ENCODE measurements around the gene EEF1AKMT1.
A peak's percentile ranks its signal among the peaks of the same experiment; 100 is the strongest.

EEF1AKMT1 gene, protein sequence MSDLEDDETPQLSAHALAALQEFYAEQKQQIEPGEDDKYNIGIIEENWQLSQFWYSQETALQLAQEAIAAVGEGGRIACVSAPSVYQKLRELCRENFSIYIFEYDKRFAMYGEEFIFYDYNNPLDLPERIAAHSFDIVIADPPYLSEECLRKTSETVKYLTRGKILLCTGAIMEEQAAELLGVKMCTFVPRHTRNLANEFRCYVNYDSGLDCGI

GRCh38 chr13:20773194-20774080 is at the start of gene EEF1AKMT1:
Gene EEF1AKMT1 (minus strand): TSS chr13:20773961. CDS start chr13:20757598, 16,363 bp downstream.
- peak within 1 kb of the TSS; percentile 52 for H3K4me3 ChIP-seq (ENCODE audit: control insufficient read depth, low read depth, low read length)
- TF ChIP-seq, protein P1, sequence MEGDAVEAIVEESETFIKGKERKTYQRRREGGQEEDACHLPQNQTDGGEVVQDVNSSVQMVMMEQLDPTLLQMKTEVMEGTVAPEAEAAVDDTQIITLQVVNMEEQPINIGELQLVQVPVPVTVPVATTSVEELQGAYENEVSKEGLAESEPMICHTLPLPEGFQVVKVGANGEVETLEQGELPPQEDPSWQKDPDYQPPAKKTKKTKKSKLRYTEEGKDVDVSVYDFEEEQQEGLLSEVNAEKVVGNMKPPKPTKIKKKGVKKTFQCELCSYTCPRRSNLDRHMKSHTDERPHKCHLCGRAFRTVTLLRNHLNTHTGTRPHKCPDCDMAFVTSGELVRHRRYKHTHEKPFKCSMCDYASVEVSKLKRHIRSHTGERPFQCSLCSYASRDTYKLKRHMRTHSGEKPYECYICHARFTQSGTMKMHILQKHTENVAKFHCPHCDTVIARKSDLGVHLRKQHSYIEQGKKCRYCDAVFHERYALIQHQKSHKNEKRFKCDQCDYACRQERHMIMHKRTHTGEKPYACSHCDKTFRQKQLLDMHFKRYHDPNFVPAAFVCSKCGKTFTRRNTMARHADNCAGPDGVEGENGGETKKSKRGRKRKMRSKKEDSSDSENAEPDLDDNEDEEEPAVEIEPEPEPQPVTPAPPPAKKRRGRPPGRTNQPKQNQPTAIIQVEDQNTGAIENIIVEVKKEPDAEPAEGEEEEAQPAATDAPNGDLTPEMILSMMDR (IDR thresholded peaks at IDR 0.05; ENCODE audit: control insufficient read depth, insufficient read depth, low read depth, low read length, missing control alignments), result no peak
- peak; percentile 67 for DNase-seq (ENCODE audit: low read depth)

- no peak overlapping the region for H3K4me3 ChIP-seq (ENCODE audit: control insufficient read depth, low read depth, low read length)
- DNase-seq (ENCODE audit: low read depth), result no peak
- TF ChIP-seq, protein P1 (IDR thresholded peaks at IDR 0.05; ENCODE audit: control insufficient read depth, insufficient read depth, low read depth, low read length, missing control alignments), result no peak
These were observed 49.3 kb upstream of the EEF1AKMT1 start for GRCh38 chr13:20823071-20823470.

DNA sequence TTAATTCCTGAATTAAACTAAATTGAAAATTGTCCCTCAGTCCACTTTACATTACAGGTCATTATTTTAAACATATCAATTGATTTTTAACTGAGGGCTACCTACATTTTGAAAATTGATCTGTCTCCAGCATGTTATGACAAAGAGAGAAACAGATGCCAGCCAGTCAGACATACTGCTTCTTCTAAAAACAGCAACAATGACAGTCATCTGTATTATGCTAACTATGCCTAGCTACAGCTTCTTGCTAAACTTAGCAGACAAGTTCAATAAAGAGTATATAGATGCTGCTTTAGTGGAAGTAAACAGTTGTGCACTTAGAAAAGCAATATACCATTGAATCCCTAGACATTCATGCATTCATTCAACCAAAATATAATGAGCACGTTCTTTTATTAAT is 48.6 kb upstream of the EEF1AKMT1 start:
- no peak overlapping the region for H3K4me3 ChIP-seq (ENCODE audit: control insufficient read depth, low read depth, low read length)
- TF ChIP-seq, protein P1 (IDR thresholded peaks at IDR 0.05; ENCODE audit: control insufficient read depth, insufficient read depth, low read depth, low read length, missing control alignments), result no peak
- DNase-seq (ENCODE audit: low read depth), result no peak

GRCh38 chr13:20819715-20820114 is 46.0 kb upstream of the EEF1AKMT1 start:
- H3K4me3 ChIP-seq (ENCODE audit: control insufficient read depth, low read depth, low read length), result no peak overlapping the region
- TF ChIP-seq, protein P1 (IDR thresholded peaks at IDR 0.05; ENCODE audit: control insufficient read depth, insufficient read depth, low read depth, low read length, missing control alignments), result no peak
- DNase-seq (ENCODE audit: low read depth), result no peak

GRCh38 chr13:20815464-20815863 is 41.7 kb upstream of the EEF1AKMT1 start:
- TF ChIP-seq, protein P1 (IDR thresholded peaks at IDR 0.05; ENCODE audit: control insufficient read depth, insufficient read depth, low read depth, low read length, missing control alignments), result no peak
- H3K4me3 ChIP-seq (ENCODE audit: control insufficient read depth, low read depth, low read length), result no peak overlapping the region
- no peak for DNase-seq (ENCODE audit: low read depth)

DNA sequence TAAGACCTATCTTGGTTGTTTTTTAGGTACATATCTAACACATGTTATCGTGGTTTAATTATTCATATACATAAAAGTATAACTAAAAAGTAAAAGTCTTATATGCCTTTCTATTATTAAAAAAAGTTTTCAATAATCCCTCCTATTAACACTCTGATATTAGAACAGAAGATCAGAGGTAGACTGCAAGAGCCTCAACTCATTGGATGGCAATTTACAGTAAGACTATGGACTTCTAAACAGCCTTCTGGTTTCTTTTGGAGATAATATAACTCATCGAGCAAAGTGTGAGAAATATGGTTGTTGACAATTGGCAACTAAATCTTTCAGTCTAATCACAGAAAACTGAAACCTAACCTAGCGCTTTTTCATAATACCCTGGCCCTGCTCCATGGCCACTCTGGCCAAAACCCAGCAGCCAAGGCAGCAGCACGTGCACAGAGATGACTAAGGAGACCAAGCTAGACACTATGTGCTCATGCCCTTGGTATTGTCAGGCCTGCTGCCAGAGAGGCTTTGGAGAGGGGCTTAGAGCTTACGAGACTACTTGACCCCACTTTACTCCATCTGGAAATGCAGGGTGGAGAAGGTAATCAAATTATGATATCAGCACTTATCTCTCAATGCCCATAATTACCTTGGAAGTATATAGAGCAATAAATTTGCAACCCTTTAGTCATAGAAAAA is 40.6 kb upstream of the EEF1AKMT1 start:
- no peak overlapping the region for H3K4me3 ChIP-seq (ENCODE audit: control insufficient read depth, low read depth, low read length)
- TF ChIP-seq, protein P1 (IDR thresholded peaks at IDR 0.05; ENCODE audit: control insufficient read depth, insufficient read depth, low read depth, low read length, missing control alignments), result no peak
- peak; percentile 75 for DNase-seq (ENCODE audit: low read depth)
